Thymus (tissue), 11 donors: ENCODE measurements around the gene RARB. TPM values are rescaled to one million over a fixed set of nuclear protein-coding genes. Genes with fewer than 3 reads are reported as not detected.

Experiments used
- DNase-seq, 9 donors: peaks; one replicate each; pipeline ENCODE4 v3.0.0-alpha.2; 2013; ENCODE audit warnings: low spot score in 9 of 9, low read depth in 6 of 9, missing footprints in 1 of 9
- H3K27ac ChIP-seq, 2 donors: one replicate each; pipeline ENCODE4 v1.5.1; 2013; ENCODE audit warnings: control low read depth in 1 of 2, low read depth in 1 of 2, low read length in 1 of 2, mild to moderate bottlenecking in 1 of 2, moderate library complexity in 1 of 2
- H3K27me3 ChIP-seq, 2 donors: one replicate each; pipeline ENCODE4 v1.5.1; 2013; ENCODE audit warnings: low read length in 1 of 2; ENCODE audit not compliant: control insufficient read depth in 2 of 2, insufficient read depth in 1 of 2
- H3K36me3 ChIP-seq, 2 donors: one replicate each; pipeline ENCODE4 v1.5.1; 2013; ENCODE audit warnings: low read length in 1 of 2, mild to moderate bottlenecking in 1 of 2, moderate library complexity in 1 of 2; ENCODE audit not compliant: control insufficient read depth in 2 of 2, insufficient read depth in 2 of 2
- H3K4me1 ChIP-seq, 2 donors: one replicate each; pipeline ENCODE4 v1.5.1; 2013; ENCODE audit warnings: low read length in 2 of 2; ENCODE audit not compliant: control insufficient read depth in 2 of 2, insufficient read depth in 2 of 2
- H3K4me3 ChIP-seq, 2 donors: one replicate each; pipeline ENCODE4 v1.5.1; 2013; ENCODE audit warnings: low read length in 2 of 2, control low read depth in 1 of 2, mild to moderate bottlenecking in 1 of 2
- H3K9me3 ChIP-seq, 2 donors: one replicate each; pipeline ENCODE4 v1.5.1; 2013; ENCODE audit warnings: low read length in 1 of 2, mild to moderate bottlenecking in 1 of 2; ENCODE audit not compliant: control insufficient read depth in 2 of 2, insufficient read depth in 1 of 2
- WGBS: extraction: QIAGEN DNeasy Blood & Tissue Kit; methylation state at CpG from one replicate; pipeline ENCODE4 v1.1.7; 2013; 5-methylcytosine and 5-hydroxymethylcytosine counted together
- polyA plus RNA-seq: library from polyadenylated mRNA; stranded (reverse); fragments of 200-250 nt; gene quantifications from one replicate; pipeline ENCODE4 v1.2.3, GENCODE V29; 2013
- total RNA-seq: library from RNA; stranded (reverse); fragments of 120-200 nt; gene quantifications from one replicate; pipeline ENCODE4 v1.2.4, GENCODE V29; 2013
- donor health status: healthy.

The RARB gene
- total and polyA plus RNA-seq, 2 donors: 0.89 to 1.7 TPM

GRCh38 chr3:25497096-25497495 is 69.0 kb downstream of the RARB start:
- no peaks in the 10 kb centered on the region for H3K36me3 ChIP-seq
- no peaks in the 10 kb centered on the region for H3K27me3 ChIP-seq
- DNase-seq: no peak
- no peak overlapping the region for H3K27ac ChIP-seq
- no peak overlapping the region for H3K4me3 ChIP-seq
- peaks cover 0 to 1% of the 10 kb centered on the region in 2 donors for H3K9me3 ChIP-seq
- WGBS: 97% methylated on average over 10 of the region's 10 CpGs
- no peaks in the 10 kb centered on the region for H3K4me1 ChIP-seq

GRCh38 chr3:25500706-25501210 is 72.7 kb downstream of the RARB start:
- no peaks in the 10 kb centered on the region for H3K4me1 ChIP-seq
- no peak for DNase-seq
- WGBS: 87% methylated on average over 5 of the region's 5 CpGs
- H3K27ac ChIP-seq: no peak overlapping the region
- H3K27me3 ChIP-seq: no peaks in the 10 kb centered on the region
- H3K4me3 ChIP-seq: no peak overlapping the region
- H3K36me3 ChIP-seq: no peaks in the 10 kb centered on the region
- no peaks in the 10 kb centered on the region for H3K9me3 ChIP-seq

GRCh38 chr3:25502233-25502632 is 74.2 kb downstream of the RARB start:
- Histone ChIP-seq H3K27ac (no peak overlapping the region), H3K36me3 (no peaks in the 10 kb centered on the region), H3K4me1 (no peaks in the 10 kb centered on the region), H3K27me3 (no peaks in the 10 kb centered on the region), H3K9me3 (no peaks in the 10 kb centered on the region), H3K4me3 (no peak overlapping the region)
- 93% methylated on average over 1 of the region's 1 CpG for WGBS
- DNase-seq: no peak

- Histone ChIP-seq H3K9me3 (no peaks in the 10 kb centered on the region), H3K27ac (no peak overlapping the region), H3K36me3 (no peaks in the 10 kb centered on the region), H3K27me3 (no peaks in the 10 kb centered on the region), H3K4me1 (no peaks in the 10 kb centered on the region), H3K4me3 (no peak overlapping the region)
- WGBS: 96% methylated on average over 4 of the region's 4 CpGs
- no peak for DNase-seq
Measured at GRCh38 chr3:25503898-25504301, 75.8 kb downstream of the RARB start.

GRCh38 chr3:25505581-25505980 is 77.5 kb downstream of the RARB start:
- H3K9me3 ChIP-seq: no peaks in the 10 kb centered on the region
- no peak overlapping the region for H3K27ac ChIP-seq
- no peaks in the 10 kb centered on the region for H3K36me3 ChIP-seq
- 86% methylated on average over 4 of the region's 4 CpGs for WGBS
- no peaks in the 10 kb centered on the region for H3K4me1 ChIP-seq
- DNase-seq: no peak
- H3K4me3 ChIP-seq: no peak overlapping the region
- H3K27me3 ChIP-seq: no peaks in the 10 kb centered on the region

- no peaks in the 10 kb centered on the region for H3K36me3 ChIP-seq
- DNase-seq: no peak
- H3K27me3 ChIP-seq: no peaks in the 10 kb centered on the region
- H3K9me3 ChIP-seq: no peaks in the 10 kb centered on the region
- H3K27ac ChIP-seq: no peak overlapping the region
- 95% methylated on average over 1 of the region's 1 CpG for WGBS
- H3K4me1 ChIP-seq: no peaks in the 10 kb centered on the region
- no peak overlapping the region for H3K4me3 ChIP-seq
Measured at GRCh38 chr3:25507811-25508210, 79.7 kb downstream of the RARB start.

- H3K27ac ChIP-seq: no peak overlapping the region
- H3K27me3 ChIP-seq: no peaks in the 10 kb centered on the region
- no peaks in the 10 kb centered on the region for H3K4me1 ChIP-seq
- no peaks in the 10 kb centered on the region for H3K9me3 ChIP-seq
- 90% methylated on average over 1 of the region's 1 CpG for WGBS
- no peak overlapping the region for H3K4me3 ChIP-seq
- DNase-seq: no peak
- no peaks in the 10 kb centered on the region for H3K36me3 ChIP-seq
Measured at GRCh38 chr3:25508433-25508832, 80.4 kb downstream of the RARB start.

GRCh38 chr3:25508901-25509300 is 80.8 kb downstream of the RARB start:
- DNase-seq: no peak
- Histone ChIP-seq H3K36me3 (no peaks in the 10 kb centered on the region), H3K9me3 (no peaks in the 10 kb centered on the region), H3K4me3 (no peak overlapping the region), H3K4me1 (no peaks in the 10 kb centered on the region), H3K27me3 (no peaks in the 10 kb centered on the region), H3K27ac (no peak overlapping the region)
- WGBS: 94% methylated on average over 4 of the region's 4 CpGs

GRCh38 chr3:25510797-25511196 is 82.7 kb downstream of the RARB start:
- no peaks in the 10 kb centered on the region for H3K27me3 ChIP-seq
- WGBS: 100% methylated on average over 2 of the region's 2 CpGs
- H3K9me3 ChIP-seq: no peaks in the 10 kb centered on the region
- H3K36me3 ChIP-seq: no peaks in the 10 kb centered on the region
- H3K27ac ChIP-seq: no peak overlapping the region
- no peak for DNase-seq
- H3K4me3 ChIP-seq: no peak overlapping the region
- no peaks in the 10 kb centered on the region for H3K4me1 ChIP-seq
